CD4-positive, alpha-beta T cell treated with Interleukin-12 subunit alpha and Interleukin-12 subunit beta, for 1 hour (primary cell): ENCODE measurements around the gene LCE5A.
"Not testable (repeated sequence)": the region's sequence is repeated elsewhere in the genome, so short reads cannot be mapped to it uniquely, and the experiment has no call there.

ENCODE experiments used
- DNase-seq: peaks from one replicate; pipeline ENCODE4 v3.0.0-alpha.2; 2020

LCE5A gene

GRCh38 chr1:152517237-152517811 is 6.7 kb downstream of the LCE5A start:
- DNase-seq, result no peak

- DNase-seq, result peak; percentile 1
Measured at GRCh38 chr1:152519851-152520250, 9.2 kb downstream of the LCE5A start.

GRCh38 chr1:152520561-152521090 is 10.0 kb downstream of the LCE5A start:
- no peak for DNase-seq

DNA sequence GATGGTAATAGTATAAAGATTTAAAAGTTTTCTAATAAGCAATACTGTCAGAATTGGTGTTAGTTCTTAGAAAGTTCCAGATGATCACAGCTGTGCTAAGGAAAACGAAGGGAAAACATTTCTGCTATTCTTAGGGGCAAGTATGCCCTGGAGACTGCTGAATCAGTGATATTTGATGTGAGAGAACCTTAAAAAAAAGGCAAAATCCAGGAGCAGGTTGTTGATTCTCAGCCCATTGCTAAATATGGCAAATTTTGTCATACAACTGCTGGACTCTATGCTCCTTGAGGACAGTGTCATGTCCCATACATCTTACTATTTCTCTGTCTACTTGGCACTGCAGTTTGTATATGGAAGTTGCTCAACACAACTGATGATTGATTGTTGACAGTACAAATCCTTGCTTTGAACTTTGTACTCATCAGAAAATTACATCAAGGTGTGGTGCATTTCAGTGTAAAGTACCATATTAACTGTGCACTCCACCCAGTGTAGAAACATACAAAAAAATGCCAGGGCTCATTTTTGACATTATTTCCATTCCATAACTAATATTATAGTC is 14.6 kb downstream of the LCE5A start:
- DNase-seq, result no peak

DNA sequence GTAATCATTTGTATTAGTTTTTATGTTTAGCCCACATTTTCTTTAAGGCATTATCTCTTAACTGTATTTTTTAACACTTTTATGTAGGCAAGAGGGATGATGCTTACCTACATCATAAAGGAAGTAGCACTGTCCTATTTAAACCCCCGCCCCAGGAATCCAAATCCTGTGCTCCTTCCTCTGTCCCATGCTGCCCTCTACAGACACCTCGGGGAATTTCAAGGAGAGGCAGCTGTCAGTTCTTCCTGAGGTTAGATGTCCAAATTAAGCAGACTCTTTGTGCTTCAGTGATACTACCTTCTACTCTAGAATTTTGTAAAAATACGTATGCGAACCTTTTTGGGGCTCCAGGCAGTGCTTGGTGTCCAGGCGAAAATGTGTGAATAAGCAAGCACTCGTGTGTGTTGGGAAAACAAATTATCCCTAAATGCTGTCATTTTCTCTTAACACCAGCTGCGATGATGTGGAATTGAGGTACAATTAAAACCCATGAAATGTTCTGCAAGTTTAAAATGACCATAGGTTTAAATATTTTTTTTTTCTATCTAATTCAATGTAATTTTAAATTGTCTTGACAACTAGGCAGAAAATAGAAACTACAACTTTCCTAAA is 22.8 kb downstream of the LCE5A start:
- DNase-seq, result peak; percentile 16

GRCh38 chr1:152535774-152536173 is 25.2 kb downstream of the LCE5A start:
- DNase-seq, result no peak

DNA sequence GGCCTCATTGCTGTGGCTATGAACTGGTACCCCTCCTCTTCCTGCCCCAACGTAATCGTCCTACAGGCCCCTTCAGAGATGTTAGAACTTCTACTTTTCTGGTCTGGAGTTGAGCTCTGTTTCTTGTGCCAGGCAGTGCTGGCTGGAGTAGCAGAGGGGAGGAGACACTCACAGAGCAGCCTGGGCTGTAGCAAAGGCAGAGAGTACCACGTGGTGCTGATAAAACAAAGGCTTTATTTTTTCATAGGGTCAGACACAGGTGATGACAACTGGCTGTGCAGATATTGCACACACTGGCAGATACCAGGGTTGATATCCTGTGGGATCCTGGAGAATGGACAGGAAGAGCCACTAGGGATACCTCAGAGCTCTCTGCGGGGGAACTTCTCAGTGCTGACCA is 26.9 kb downstream of the LCE5A start:
- no peak for DNase-seq

GRCh38 chr1:152539901-152540300 is 29.3 kb downstream of the LCE5A start:
- no peak for DNase-seq

DNA sequence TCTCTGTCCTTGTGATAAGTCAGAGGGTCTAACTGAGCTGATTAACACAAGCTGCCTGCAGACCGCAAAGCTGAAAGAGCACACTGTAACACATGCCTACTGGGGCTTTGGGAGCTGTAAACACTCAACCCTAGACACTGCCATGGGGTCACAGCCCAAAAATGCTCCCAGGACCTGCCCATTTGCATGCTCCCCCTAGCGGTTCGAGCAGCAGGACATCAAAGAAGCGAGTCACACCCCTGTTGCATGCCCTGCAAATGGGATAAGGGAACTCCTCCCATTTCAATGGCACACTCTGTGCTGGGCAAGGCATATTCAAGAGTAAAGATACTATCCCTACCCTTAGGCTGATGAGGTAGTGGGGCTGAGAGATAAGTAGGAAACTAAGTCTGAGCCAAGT is 33.2 kb downstream of the LCE5A start:
- DNase-seq, result no peak

DNA sequence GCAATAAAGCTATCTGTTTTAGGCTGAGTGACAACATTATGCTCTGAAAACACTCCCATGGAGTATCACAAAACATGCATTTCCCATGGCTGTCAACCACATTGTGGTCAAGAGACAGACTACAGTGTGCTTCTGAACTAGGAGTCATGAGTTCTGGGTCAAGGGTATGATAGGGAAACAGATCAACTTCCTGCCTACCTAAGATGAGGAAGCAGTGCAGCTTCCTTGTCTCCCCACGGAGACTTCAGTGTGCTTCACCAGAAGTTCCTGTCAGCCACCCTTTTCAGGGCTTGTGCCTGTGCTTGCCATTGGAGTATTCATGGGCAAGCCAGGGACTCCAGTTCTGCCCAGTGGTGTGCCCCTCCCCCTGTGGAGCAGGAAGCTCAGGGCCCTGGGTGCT is 36.1 kb downstream of the LCE5A start:
- DNase-seq, result no peak

GRCh38 chr1:152548358-152548757 is 37.8 kb downstream of the LCE5A start:
- DNase-seq, result not testable (repeated sequence)
